Transverse colon (tissue), 4 donors: Measurements from ENCODE around the gene LRP1B.

Experiments
- POLR2A ChIP-seq: fragments of 450-650 bp; IDR thresholded peaks from one replicate; pipeline ENCODE4 v1.6.1; 2016; ENCODE audit warnings: antibody characterized with exemption, mild to moderate bottlenecking, moderate library complexity
- POLR2AphosphoS5 ChIP-seq, 3 donors: sonication (generic); formaldehyde crosslinking; IDR thresholded peaks; one replicate each; pipeline ENCODE4 v1.6.1; 2016; ENCODE audit warnings: antibody characterized with exemption in 3 of 3
- TF ChIP-seq, protein P1 (sequence below), 5 experiments: fragments of 200-600 bp in 3 of 5; fragments of 450-650 bp in 2 of 5; sonication (generic) in 3 of 5; IDR thresholded peaks; 1 replicate in 2 of 5; 2 replicates in 3 of 5; pipeline ENCODE4 v1.5.1; 2016 to 2017; ENCODE audit warnings: antibody characterized with exemption in 5 of 5, inconsistent platforms in 3 of 5, mild to moderate bottlenecking in 2 of 5, moderate library complexity in 1 of 5

DNA sequence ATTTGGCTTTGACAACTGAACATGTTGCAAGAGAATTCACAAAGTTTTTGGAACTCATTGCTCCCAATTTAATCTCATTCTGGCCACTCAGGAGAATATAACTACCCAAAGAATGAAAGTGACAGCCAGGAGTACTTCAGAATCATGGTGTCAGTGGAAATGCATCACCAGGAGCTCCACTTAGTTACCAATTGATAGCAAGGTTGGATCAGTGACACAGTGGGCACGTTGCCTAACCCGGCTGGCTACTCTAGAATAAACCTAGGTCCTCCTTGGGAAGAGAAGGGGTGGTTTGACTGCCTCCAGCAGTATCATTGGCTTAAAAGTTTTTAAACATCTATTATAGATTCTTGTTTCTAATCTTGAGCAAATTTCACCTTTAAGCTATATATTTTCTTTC is 40.0 kb upstream of the LRP1B start:
- TF ChIP-seq, protein P1, sequence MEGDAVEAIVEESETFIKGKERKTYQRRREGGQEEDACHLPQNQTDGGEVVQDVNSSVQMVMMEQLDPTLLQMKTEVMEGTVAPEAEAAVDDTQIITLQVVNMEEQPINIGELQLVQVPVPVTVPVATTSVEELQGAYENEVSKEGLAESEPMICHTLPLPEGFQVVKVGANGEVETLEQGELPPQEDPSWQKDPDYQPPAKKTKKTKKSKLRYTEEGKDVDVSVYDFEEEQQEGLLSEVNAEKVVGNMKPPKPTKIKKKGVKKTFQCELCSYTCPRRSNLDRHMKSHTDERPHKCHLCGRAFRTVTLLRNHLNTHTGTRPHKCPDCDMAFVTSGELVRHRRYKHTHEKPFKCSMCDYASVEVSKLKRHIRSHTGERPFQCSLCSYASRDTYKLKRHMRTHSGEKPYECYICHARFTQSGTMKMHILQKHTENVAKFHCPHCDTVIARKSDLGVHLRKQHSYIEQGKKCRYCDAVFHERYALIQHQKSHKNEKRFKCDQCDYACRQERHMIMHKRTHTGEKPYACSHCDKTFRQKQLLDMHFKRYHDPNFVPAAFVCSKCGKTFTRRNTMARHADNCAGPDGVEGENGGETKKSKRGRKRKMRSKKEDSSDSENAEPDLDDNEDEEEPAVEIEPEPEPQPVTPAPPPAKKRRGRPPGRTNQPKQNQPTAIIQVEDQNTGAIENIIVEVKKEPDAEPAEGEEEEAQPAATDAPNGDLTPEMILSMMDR (IDR thresholded peaks at IDR 0.05), result no peak
- TF ChIP-seq POLR2AphosphoS5 (IDR thresholded peaks at IDR 0.05) (no peak), POLR2A (no peak)
